Endothelial cell (in vitro differentiated cells): ENCODE results near the gene TMEM52B. TPM values are rescaled to one million over a fixed set of nuclear protein-coding genes. Genes with fewer than 3 reads are reported as not detected.
A peak's percentile ranks its signal among the peaks of the same experiment; 100 is the strongest.

Source experiments
- DNase-seq: peaks from one replicate; pipeline ENCODE4 v3.0.0; 2021; ENCODE audit warnings: low spot score
- H3K27ac Mint-ChIP-seq: one replicate; pipeline ENCODE4 v1.8.0; 2021; ENCODE audit warnings: mixed read lengths, inconsistent platforms; ENCODE audit not compliant: unreplicated experiment
- H3K27me3 Mint-ChIP-seq: one replicate; pipeline ENCODE4 v1.8.0; 2021; ENCODE audit warnings: mild to moderate bottlenecking, moderate library complexity, mixed read lengths, inconsistent platforms; ENCODE audit not compliant: unreplicated experiment
- H3K36me3 Mint-ChIP-seq: one replicate; pipeline ENCODE4 v1.8.0; 2021; ENCODE audit warnings: mild to moderate bottlenecking, low read depth, mixed read lengths, inconsistent platforms; ENCODE audit not compliant: unreplicated experiment
- H3K4me1 Mint-ChIP-seq: one replicate; pipeline ENCODE4 v1.8.0; 2021; ENCODE audit warnings: mild to moderate bottlenecking, mixed read lengths, inconsistent platforms; ENCODE audit not compliant: unreplicated experiment
- H3K4me3 Mint-ChIP-seq: one replicate; pipeline ENCODE4 v1.8.0; 2021; ENCODE audit warnings: mild to moderate bottlenecking, mixed read lengths, inconsistent platforms; ENCODE audit not compliant: unreplicated experiment
- H3K9me3 Mint-ChIP-seq: one replicate; pipeline ENCODE4 v1.8.0; 2021; ENCODE audit warnings: mixed read lengths, inconsistent platforms; ENCODE audit not compliant: unreplicated experiment
- long read RNA-seq: library from polyadenylated mRNA; unstranded; transcript quantifications from one replicate; pipeline ENCODE4 v2.0.0, GENCODE V29; 2020; ENCODE audit not compliant: unreplicated experiment
- total RNA-seq: library from RNA; stranded (reverse); fragmentation: NEBNext Ultra II Directional; extraction: Animal tissue kit (Norgen Biotek cat#: 25700); gene quantifications from one replicate; pipeline ENCODE4 v1.2.1, GENCODE V29; 2021; ENCODE audit not compliant: unreplicated experiment
- TF ChIP-seq, protein P1 (sequence below): fragments of 200-600 bp; sonication (generic); IDR thresholded peaks from one replicate; pipeline ENCODE4 v1.5.0; 2021; ENCODE audit warnings: antibody characterized with exemption; ENCODE audit not compliant: unreplicated experiment

Gene TMEM52B
- total RNA-seq = not detected
- long read RNA-seq = 0 reads

- H3K4me3 Mint-ChIP-seq = no peak within 1 kb of the TSS
- H3K27ac Mint-ChIP-seq = no peak within 1 kb of the TSS
- H3K4me1 Mint-ChIP-seq = peaks cover 10% of the 10 kb centered on the region
- H3K36me3 Mint-ChIP-seq = no peaks in the 10 kb centered on the region
- H3K27me3 Mint-ChIP-seq = peaks cover 2% of the 10 kb centered on the region
- TF ChIP-seq, protein P1, sequence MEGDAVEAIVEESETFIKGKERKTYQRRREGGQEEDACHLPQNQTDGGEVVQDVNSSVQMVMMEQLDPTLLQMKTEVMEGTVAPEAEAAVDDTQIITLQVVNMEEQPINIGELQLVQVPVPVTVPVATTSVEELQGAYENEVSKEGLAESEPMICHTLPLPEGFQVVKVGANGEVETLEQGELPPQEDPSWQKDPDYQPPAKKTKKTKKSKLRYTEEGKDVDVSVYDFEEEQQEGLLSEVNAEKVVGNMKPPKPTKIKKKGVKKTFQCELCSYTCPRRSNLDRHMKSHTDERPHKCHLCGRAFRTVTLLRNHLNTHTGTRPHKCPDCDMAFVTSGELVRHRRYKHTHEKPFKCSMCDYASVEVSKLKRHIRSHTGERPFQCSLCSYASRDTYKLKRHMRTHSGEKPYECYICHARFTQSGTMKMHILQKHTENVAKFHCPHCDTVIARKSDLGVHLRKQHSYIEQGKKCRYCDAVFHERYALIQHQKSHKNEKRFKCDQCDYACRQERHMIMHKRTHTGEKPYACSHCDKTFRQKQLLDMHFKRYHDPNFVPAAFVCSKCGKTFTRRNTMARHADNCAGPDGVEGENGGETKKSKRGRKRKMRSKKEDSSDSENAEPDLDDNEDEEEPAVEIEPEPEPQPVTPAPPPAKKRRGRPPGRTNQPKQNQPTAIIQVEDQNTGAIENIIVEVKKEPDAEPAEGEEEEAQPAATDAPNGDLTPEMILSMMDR = no peak
- no peak for DNase-seq
- H3K9me3 Mint-ChIP-seq = no peaks in the 10 kb centered on the region
Measured at GRCh38 chr12:10178821-10179220, at the start of gene TMEM52B. TMEM52B (plus strand) TSS chr12:10179032; CDS start chr12:10179575, 543 bp downstream.

GRCh38 chr12:10130042-10130441, 48.8 kb upstream of the TMEM52B start, which contains the start of gene CLEC7A:
CLEC7A (minus strand) TSS chr12:10130199; CDS start chr12:10130082, 117 bp downstream.
- H3K4me3 Mint-ChIP-seq = no peak within 1 kb of the TSS
- DNase-seq = no peak
- no peaks in the 10 kb centered on the region for H3K27me3 Mint-ChIP-seq
- H3K9me3 Mint-ChIP-seq = no peaks in the 10 kb centered on the region
- no peak within 1 kb of the TSS for H3K27ac Mint-ChIP-seq
- TF ChIP-seq, protein P1 = no peak
- H3K4me1 Mint-ChIP-seq = peaks cover 24% of the 10 kb centered on the region
- no peaks in the 10 kb centered on the region for H3K36me3 Mint-ChIP-seq

DNA sequence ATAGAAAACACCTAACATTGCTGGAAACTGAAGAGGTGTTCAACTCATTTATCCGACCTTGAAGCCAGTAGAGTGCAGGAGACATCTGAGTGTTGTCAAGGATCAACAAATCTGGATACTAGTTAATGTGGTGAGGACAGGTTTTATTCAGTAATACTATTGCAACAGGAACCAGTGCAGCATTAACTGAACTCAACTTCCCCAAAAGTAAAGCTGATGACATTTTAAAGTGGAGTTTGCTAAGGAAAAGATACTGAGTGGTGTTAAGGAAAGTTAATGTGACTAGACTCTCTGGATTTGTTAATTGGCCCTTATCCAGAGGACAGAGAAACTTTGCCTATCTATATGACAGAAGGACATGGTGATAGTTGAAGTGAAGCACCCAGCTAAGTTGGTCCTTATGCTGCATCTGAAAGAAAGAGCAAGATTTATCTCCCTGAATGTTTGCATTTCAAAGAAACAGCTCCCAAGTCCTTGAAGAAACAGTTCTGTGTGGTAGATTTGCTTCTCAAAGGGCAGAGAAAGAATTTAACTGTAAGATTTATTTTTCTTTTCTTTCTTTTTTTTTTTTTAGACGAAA, 47.6 kb upstream of the TMEM52B start:
- H3K27ac Mint-ChIP-seq = no peak overlapping the region
- DNase-seq = no peak
- no peaks in the 10 kb centered on the region for H3K36me3 Mint-ChIP-seq
- H3K27me3 Mint-ChIP-seq = no peaks in the 10 kb centered on the region
- H3K4me3 Mint-ChIP-seq = no peak overlapping the region
- H3K4me1 Mint-ChIP-seq = peaks cover 30% of the 10 kb centered on the region
- H3K9me3 Mint-ChIP-seq = no peaks in the 10 kb centered on the region
- TF ChIP-seq, protein P1 = no peak

DNA sequence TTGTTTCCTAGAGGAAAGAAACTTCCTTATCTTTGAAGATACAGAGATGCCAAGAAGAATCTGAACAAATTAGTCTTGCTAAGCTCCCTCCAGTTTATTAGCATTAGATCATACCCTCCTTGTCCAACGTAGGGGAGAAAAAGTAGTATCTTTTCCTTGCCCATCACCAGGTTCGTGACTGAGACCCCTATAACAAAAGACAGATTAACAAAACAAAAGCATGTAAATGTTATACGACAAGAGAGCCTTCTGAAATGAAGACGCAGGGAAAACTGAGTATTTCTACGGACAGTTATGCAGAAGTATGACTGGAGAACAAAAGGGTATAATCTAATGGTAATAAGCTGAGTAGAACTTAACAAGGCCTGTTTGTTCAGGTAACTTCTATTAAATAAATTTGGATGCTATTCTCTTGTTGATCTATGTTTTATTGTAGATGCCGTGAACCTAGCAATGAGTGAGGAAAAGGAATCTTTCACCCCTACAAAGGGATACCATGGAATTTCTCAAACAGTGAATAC, 45.9 kb upstream of the TMEM52B start:
- no peak overlapping the region for H3K4me3 Mint-ChIP-seq
- TF ChIP-seq, protein P1 = no peak

GRCh38 chr12:10135126-10135525, 43.7 kb upstream of the TMEM52B start:
- Mint-ChIP-seq H3K9me3 (no peaks in the 10 kb centered on the region), H3K4me3 (no peak overlapping the region), H3K4me1 (peaks cover 29% of the 10 kb centered on the region), H3K27me3 (no peaks in the 10 kb centered on the region), H3K27ac (no peak overlapping the region), H3K36me3 (no peaks in the 10 kb centered on the region)
- TF ChIP-seq, protein P1 = no peak
- no peak for DNase-seq

More for the DNA sequence above, 45.9 kb upstream of the TMEM52B start:
- Mint-ChIP-seq H3K36me3 (no peaks in the 10 kb centered on the region), H3K9me3 (no peaks in the 10 kb centered on the region), H3K27ac (peak overlapping the region; percentile 63), H3K27me3 (no peaks in the 10 kb centered on the region), H3K4me1 (peaks cover 30% of the 10 kb centered on the region)
- DNase-seq = no peak
